ENCODE data around the gene RFXANK. TPM values are rescaled to one million over a fixed set of nuclear protein-coding genes. Genes with fewer than 3 reads are reported as not detected.
A peak's percentile ranks its signal among the peaks of the same experiment; 100 is the strongest.

The RFXANK gene
- total RNA-seq, 1 donor from 2014 or later: 91.1 TPM

DNA sequence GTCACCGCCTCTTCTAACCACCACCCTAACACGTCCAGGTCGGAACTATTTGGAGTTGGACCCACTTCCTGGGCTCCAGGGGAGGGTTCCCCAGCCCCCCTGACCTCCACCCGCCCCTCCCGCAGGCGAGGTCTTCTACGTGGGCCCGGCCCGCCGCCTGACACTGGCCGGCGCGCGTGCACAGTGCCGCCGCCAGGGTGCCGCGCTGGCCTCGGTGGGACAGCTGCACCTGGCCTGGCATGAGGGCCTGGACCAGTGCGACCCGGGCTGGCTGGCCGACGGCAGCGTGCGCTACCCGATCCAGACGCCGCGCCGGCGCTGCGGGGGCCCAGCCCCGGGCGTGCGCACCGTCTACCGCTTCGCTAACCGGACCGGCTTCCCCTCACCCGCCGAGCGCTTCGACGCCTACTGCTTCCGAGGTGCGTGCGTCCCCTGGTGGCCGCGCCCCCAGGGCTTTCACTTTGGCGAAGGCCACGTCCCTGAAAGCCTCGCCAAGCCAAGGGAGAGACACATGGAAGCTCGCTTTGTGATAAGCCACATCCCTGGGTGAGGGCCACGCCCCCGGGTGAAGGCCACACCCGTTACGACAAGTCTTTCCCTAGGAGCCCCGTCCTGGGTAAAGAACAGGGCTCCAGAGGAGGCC, 32.9 kb downstream of the RFXANK start:
- peaks cover 52% of the 10 kb centered on the region for H3K27me3 Mint-ChIP-seq (ENCODE audit: low read depth, unreplicated experiment)
- H3K79me2 ChIP-seq (ENCODE audit: insufficient read depth, low read length): no peaks in the 10 kb centered on the region
- H3K9me3 Mint-ChIP-seq (ENCODE audit: unreplicated experiment): peaks cover 5% of the 10 kb centered on the region
- H3K4me1 ChIP-seq (ENCODE audit: insufficient read depth, low read length): no peaks in the 10 kb centered on the region
- no peaks in the 10 kb centered on the region for H3K36me3 ChIP-seq (ENCODE audit: insufficient read depth, low read length)
- FAIRE-seq (no peak), DNase-seq (ENCODE audit: low read depth) (no peak)
- no peaks in the 10 kb centered on the region for H4K20me1 ChIP-seq (ENCODE audit: insufficient read depth, low read length)
- H3K27ac ChIP-seq (ENCODE audit: low read depth, low read length): no peak overlapping the region
- H3K4me2 ChIP-seq (ENCODE audit: low read length): peak overlapping the region; percentile 50
- H3K4me3 Mint-ChIP-seq (ENCODE audit: unreplicated experiment): peak overlapping the region; percentile 62
- peaks cover 6% of the 10 kb centered on the region for H3K27me3 ChIP-seq (ENCODE audit: insufficient read depth, low read length)
- H3K27ac Mint-ChIP-seq (ENCODE audit: unreplicated experiment): no peak overlapping the region
- H3K36me3 Mint-ChIP-seq (ENCODE audit: low read depth, unreplicated experiment): no peaks in the 10 kb centered on the region
- H3K9me3 ChIP-seq (ENCODE audit: insufficient read depth, low read depth, low read length): no peaks in the 10 kb centered on the region
- peak; percentile 73 for TF ChIP-seq EZH2 (IDR thresholded peaks at IDR 0.05; ENCODE audit: insufficient read depth, low read length)
- TF ChIP-seq, protein P1, sequence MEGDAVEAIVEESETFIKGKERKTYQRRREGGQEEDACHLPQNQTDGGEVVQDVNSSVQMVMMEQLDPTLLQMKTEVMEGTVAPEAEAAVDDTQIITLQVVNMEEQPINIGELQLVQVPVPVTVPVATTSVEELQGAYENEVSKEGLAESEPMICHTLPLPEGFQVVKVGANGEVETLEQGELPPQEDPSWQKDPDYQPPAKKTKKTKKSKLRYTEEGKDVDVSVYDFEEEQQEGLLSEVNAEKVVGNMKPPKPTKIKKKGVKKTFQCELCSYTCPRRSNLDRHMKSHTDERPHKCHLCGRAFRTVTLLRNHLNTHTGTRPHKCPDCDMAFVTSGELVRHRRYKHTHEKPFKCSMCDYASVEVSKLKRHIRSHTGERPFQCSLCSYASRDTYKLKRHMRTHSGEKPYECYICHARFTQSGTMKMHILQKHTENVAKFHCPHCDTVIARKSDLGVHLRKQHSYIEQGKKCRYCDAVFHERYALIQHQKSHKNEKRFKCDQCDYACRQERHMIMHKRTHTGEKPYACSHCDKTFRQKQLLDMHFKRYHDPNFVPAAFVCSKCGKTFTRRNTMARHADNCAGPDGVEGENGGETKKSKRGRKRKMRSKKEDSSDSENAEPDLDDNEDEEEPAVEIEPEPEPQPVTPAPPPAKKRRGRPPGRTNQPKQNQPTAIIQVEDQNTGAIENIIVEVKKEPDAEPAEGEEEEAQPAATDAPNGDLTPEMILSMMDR (IDR thresholded peaks at IDR 0.05; ENCODE audit: insufficient read depth, low read depth, low read length): no peak
- no peak overlapping the region for H3K9ac ChIP-seq (ENCODE audit: low read length)
- H3K4me3 ChIP-seq (ENCODE audit: insufficient read depth, low read depth, low read length): no peak overlapping the region
- no peaks in the 10 kb centered on the region for H3K4me1 Mint-ChIP-seq (ENCODE audit: low read depth, unreplicated experiment)
- H2AFZ ChIP-seq (ENCODE audit: low read depth, low read length): peak overlapping the region; percentile 26

DNA sequence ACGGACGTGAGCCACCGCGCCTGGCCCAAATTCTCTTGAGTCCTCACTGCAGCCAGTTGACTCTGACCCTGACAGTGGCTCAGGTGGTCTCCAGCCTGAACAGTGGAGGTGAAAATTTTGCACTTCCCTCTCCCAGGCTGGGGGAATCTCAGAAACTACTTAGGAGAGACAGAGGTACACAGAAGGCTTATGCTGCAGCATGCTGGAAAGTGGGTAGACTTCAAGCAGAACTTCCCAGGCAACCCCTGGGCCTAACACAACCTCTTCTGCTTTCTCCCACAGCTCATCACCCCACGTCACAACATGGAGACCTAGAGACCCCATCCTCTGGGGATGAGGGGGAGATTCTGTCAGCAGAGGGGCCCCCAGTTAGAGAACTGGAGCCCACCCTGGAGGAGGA, 34.1 kb downstream of the RFXANK start:
- H3K27me3 Mint-ChIP-seq (ENCODE audit: low read depth, unreplicated experiment): peaks cover 57% of the 10 kb centered on the region
- Histone ChIP-seq H4K20me1 (ENCODE audit: insufficient read depth, low read length) (no peaks in the 10 kb centered on the region), H3K9ac (ENCODE audit: low read length) (no peak overlapping the region), H3K79me2 (ENCODE audit: insufficient read depth, low read length) (no peaks in the 10 kb centered on the region), H3K27me3 (ENCODE audit: insufficient read depth, low read length) (peaks cover 6% of the 10 kb centered on the region), H3K4me2 (ENCODE audit: low read length) (no peak overlapping the region), H3K9me3 (ENCODE audit: insufficient read depth, low read depth, low read length) (no peaks in the 10 kb centered on the region), H3K36me3 (ENCODE audit: insufficient read depth, low read length) (no peaks in the 10 kb centered on the region), H3K27ac (ENCODE audit: low read depth, low read length) (no peak overlapping the region), H3K4me3 (ENCODE audit: insufficient read depth, low read depth, low read length) (no peak overlapping the region), H3K4me1 (ENCODE audit: insufficient read depth, low read length) (no peaks in the 10 kb centered on the region), H2AFZ (ENCODE audit: low read depth, low read length) (no peak overlapping the region)
- no peaks in the 10 kb centered on the region for H3K4me1 Mint-ChIP-seq (ENCODE audit: low read depth, unreplicated experiment)
- H3K27ac Mint-ChIP-seq (ENCODE audit: unreplicated experiment): no peak overlapping the region
- FAIRE-seq (no peak), DNase-seq (ENCODE audit: low read depth) (no peak)
- no peaks in the 10 kb centered on the region for H3K36me3 Mint-ChIP-seq (ENCODE audit: low read depth, unreplicated experiment)
- peaks cover 5% of the 10 kb centered on the region for H3K9me3 Mint-ChIP-seq (ENCODE audit: unreplicated experiment)
- no peak overlapping the region for H3K4me3 Mint-ChIP-seq (ENCODE audit: unreplicated experiment)
- no peak for TF ChIP-seq EZH2 (IDR thresholded peaks at IDR 0.05; ENCODE audit: insufficient read depth, low read length)
- TF ChIP-seq, protein P1 (IDR thresholded peaks at IDR 0.05; ENCODE audit: insufficient read depth, low read depth, low read length): no peak

DNA sequence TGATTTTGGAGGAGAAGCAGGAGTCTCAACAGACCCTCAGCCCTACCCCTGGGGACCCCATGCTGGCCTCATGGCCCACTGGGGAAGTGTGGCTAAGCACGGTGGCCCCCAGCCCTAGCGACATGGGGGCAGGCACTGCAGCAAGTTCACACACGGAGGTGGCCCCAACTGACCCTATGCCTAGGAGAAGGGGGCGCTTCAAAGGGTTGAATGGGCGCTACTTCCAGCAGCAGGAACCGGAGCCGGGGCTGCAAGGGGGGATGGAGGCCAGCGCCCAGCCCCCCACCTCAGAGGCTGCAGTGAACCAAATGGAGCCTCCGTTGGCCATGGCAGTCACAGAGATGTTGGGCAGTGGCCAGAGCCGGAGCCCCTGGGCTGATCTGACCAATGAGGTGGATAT, 34.6 kb downstream of the RFXANK start:
- Histone ChIP-seq H3K36me3 (ENCODE audit: insufficient read depth, low read length) (no peaks in the 10 kb centered on the region), H2AFZ (ENCODE audit: low read depth, low read length) (no peak overlapping the region), H3K4me1 (ENCODE audit: insufficient read depth, low read length) (no peaks in the 10 kb centered on the region), H3K9ac (ENCODE audit: low read length) (no peak overlapping the region), H3K27ac (ENCODE audit: low read depth, low read length) (no peak overlapping the region), H3K4me2 (ENCODE audit: low read length) (no peak overlapping the region), H3K9me3 (ENCODE audit: insufficient read depth, low read depth, low read length) (no peaks in the 10 kb centered on the region), H4K20me1 (ENCODE audit: insufficient read depth, low read length) (no peaks in the 10 kb centered on the region), H3K27me3 (ENCODE audit: insufficient read depth, low read length) (peaks cover 6% of the 10 kb centered on the region), H3K79me2 (ENCODE audit: insufficient read depth, low read length) (no peaks in the 10 kb centered on the region), H3K4me3 (ENCODE audit: insufficient read depth, low read depth, low read length) (no peak overlapping the region)
- no peak overlapping the region for H3K27ac Mint-ChIP-seq (ENCODE audit: unreplicated experiment)
- FAIRE-seq (no peak), DNase-seq (ENCODE audit: low read depth) (no peak)
- H3K36me3 Mint-ChIP-seq (ENCODE audit: low read depth, unreplicated experiment): no peaks in the 10 kb centered on the region
- peaks cover 59% of the 10 kb centered on the region for H3K27me3 Mint-ChIP-seq (ENCODE audit: low read depth, unreplicated experiment)
- H3K9me3 Mint-ChIP-seq (ENCODE audit: unreplicated experiment): peaks cover 5% of the 10 kb centered on the region
- no peaks in the 10 kb centered on the region for H3K4me1 Mint-ChIP-seq (ENCODE audit: low read depth, unreplicated experiment)
- no peak for TF ChIP-seq EZH2 (IDR thresholded peaks at IDR 0.05; ENCODE audit: insufficient read depth, low read length)
- TF ChIP-seq, protein P1 (IDR thresholded peaks at IDR 0.05; ENCODE audit: insufficient read depth, low read depth, low read length): no peak
- H3K4me3 Mint-ChIP-seq (ENCODE audit: unreplicated experiment): no peak overlapping the region

Data from astrocyte (in vitro differentiated cells and primary cell).